ENCODE measurements around the gene CCDC171.
"Not testable (repeated sequence)": the region's sequence is repeated elsewhere in the genome, so short reads cannot be mapped to it uniquely, and the experiment has no call there.

Gene CCDC171
- total RNA-seq: 2.3 to 4.6 (median 3.9) reads per million in 4 experiments

GRCh38 chr9:15552636-15553527, at the start of gene CCDC171:
Gene CCDC171 (plus strand): TSS chr9:15553043. CDS start chr9:15564089, 11,046 bp downstream.
- peak; percentile 76 for DNase-seq

GRCh38 chr9:15505921-15506320, 46.9 kb upstream of the CCDC171 start:
- DNase-seq: no peak

- peak; percentile 45 for DNase-seq
Observed at GRCh38 chr9:15509931-15510788, 42.7 kb upstream of the CCDC171 start.

GRCh38 chr9:15510789-15511575, 41.9 kb upstream of the CCDC171 start, which contains the start of gene PSIP1:
Gene PSIP1 (minus strand): TSS chr9:15510970. CDS start chr9:15510188, 782 bp downstream.
- peak; percentile 83 for DNase-seq

GRCh38 chr9:15512204-15512603, 40.6 kb upstream of the CCDC171 start:
- no peak for DNase-seq

DNA sequence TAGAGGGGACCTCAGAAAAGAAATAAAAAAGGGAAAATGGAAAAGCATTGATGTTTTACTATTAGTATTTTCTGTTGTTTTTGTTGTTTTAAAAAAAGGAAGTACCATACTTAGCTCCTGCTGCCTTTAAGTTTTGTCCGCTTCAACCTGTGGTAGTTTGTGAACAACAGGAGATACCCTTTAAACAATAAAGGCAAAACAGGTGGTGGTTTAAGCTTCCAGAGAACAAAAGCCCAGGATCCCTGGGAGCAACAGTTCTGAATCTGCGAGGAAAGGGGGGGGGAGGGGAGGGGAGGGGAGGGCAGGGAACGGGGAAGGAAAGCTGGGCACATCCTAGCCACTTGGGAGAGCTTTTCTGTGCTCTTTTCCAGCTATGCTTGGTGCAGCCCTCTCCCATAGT, 40.0 kb upstream of the CCDC171 start:
- DNase-seq: no peak

GRCh38 chr9:15513335-15513734, 39.5 kb upstream of the CCDC171 start:
- DNase-seq: no peak

DNA sequence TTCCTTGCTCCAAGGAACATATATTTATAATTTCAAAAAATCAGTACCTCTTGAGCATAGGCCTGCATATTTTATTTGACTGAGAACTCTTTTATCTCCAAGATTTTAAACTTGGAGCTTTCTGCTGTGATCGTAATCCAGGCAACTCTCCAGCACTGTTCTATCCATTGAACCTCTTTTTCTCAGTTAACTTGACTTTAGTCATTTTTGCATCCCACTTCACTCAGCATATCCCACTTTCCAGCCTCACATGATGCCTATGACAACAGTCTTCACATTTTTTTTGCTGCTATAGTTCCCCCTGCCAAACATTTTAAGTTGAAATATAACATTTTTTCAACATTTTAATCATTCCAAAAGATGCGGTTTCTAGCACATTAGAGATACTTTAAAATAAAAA, 33.0 kb upstream of the CCDC171 start:
- no peak for DNase-seq

DNA sequence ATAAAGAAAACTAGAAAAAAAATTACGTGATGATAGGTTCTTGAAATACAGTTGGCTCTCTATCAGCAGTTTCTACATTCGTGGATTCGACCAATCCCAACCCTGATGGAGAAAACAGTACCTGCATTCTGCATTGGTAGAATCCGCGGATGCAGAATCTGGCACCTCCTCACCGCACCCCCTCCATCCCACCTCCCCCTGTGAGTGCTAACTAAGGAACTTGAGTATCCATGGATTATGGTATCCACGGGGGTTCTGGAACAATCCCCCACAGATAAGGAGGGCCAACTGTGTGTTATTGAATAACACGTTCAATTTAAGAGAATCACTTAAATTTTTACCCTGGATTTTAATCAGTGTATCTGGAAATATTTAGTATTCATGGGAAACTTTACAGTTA, 31.6 kb upstream of the CCDC171 start:
- DNase-seq: no peak

DNA sequence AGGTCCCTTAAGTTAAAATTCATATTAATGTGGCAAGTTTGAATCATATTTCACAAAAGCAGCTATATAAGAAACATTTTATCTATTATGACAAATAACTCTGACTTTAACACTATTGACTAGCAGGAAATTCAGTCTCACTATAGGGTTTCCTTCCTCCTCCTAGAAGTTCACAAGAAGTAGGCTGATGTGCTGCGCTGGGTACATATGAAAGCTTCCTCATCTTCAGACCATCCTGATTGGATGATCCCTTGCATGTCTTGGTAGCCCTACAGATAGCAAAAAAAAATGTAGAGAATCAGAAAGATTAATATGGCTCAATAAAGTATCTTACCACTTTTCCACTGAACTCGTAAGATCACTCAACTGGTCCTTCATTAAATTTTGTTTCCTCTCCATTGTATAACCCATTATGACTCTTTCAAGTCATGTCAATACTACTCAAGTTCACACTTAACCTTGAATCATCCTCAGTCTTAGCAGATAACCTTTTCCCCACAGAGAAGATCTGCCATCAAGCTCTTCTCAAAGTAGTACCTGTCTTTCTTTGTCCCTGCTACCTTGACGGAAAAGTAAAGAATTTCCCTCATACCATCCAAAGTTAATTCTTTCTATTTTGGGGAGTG, 30.6 kb upstream of the CCDC171 start:
- no peak for DNase-seq

GRCh38 chr9:15524845-15525455, 27.9 kb upstream of the CCDC171 start:
- DNase-seq: no peak

GRCh38 chr9:15525958-15526357, 26.9 kb upstream of the CCDC171 start:
- DNase-seq: no peak

DNA sequence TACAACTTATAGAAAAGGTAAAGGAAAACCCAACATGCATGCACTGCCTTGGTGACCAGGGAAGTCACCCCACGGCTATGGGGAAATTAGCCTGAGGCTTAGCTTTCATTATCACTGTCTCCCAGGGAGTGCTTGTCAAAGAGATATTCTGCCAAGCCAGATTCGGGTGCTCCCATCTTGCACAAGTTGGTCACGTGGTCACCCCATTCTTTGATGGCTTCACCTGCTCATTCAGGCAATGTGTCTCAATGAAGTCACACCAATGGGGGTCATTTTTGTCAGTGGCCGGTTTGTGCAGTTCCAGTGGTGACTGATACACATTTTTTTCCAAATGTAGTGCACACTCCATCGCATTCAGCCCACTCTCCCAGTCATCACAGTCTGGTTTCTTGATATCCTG, 25.8 kb upstream of the CCDC171 start:
- DNase-seq: not testable (repeated sequence)

- DNase-seq: no peak
Observed at GRCh38 chr9:15529566-15530324, 23.1 kb upstream of the CCDC171 start.

GRCh38 chr9:15531380-15531779, 21.5 kb upstream of the CCDC171 start:
- DNase-seq: no peak

DNA sequence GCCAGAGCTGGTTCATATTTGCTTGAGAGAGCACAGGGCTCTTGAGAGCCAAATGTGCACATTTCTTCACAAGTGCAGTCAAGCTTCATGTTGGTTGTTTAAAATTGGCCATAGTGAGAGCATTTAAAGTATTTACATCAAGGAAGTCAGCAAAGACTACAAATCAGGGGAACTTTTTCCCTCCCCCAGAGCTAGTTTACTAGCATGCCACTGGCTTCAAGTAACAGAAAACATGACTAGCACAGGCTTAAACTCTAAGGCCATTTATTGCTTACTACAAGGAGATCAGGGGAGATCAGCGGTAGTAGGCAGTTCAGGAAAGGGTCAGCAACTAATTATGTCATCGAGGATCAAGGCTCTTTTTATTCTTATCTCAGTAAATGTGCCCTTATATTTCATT, 11.0 kb upstream of the CCDC171 start:
- DNase-seq: no peak

DNA sequence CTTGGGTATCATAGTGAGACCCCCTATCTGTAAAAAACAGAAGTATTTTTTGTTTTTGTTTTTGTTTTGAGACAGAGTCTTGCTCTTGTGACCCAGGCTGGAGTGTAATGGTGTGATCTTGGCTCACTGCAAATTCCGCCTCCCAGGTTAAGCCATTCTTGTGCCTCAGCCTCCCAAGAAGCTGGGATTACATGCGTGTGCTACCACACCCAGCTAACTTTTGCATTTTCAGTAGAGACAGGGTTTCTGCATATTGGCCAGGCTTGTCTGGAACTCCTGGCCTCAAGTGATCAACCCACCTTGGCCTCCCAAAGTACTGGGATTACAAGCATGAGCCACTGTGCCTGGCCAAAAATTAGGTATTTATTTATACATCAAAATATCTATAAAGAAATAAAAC, 10.2 kb upstream of the CCDC171 start:
- DNase-seq: no peak

- no peak for DNase-seq
Observed at GRCh38 chr9:15543047-15543813, 9.6 kb upstream of the CCDC171 start.

DNA sequence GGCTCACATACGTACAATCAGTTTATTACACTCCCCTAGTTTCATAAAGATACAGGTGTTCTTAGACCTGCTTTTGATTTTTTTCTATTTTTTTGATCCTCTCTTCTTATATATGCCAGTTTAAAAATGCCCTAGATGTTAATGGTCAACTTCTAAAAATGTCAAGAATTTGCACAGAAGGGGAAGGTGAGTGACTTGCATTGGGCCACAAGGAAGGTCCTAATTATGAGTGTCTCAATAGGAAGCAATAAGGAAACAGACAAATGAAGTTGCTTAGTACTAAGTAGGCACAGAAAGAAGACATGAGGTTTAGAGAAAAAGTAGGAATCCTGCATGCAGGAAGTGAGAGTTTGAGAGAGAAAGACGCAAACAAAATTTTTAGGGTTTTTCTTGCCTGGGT, 3.2 kb upstream of the CCDC171 start:
- no peak for DNase-seq

- DNase-seq: no peak
Observed at GRCh38 chr9:15553528-15553898, 670 bp downstream of the CCDC171 start.
